Measurements from ENCODE around the gene MDP1. TPM values are rescaled to one million over a fixed set of nuclear protein-coding genes. Genes with fewer than 3 reads are reported as not detected.
A peak's percentile ranks its signal among the peaks of the same experiment; 100 is the strongest.

Gene MDP1
- polyA plus RNA-seq, 1 experiment: 19.3 TPM

DNA sequence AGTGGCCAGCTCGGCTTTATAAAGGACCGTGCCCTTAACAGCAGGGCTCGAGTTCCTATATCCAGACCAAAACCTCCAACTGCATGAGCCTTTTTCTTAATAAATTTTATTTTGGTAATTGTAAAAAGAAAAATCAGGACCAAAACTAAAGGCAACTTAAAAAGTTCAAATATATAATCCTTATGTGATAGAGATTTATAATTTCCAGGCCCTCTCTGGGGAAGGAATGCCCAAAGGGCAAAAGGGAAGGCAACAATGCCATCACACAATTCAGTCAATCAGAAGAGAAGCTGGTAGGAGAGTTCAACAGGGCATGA, 26.8 kb downstream of the MDP1 start:
- TF ChIP-seq, protein P1, sequence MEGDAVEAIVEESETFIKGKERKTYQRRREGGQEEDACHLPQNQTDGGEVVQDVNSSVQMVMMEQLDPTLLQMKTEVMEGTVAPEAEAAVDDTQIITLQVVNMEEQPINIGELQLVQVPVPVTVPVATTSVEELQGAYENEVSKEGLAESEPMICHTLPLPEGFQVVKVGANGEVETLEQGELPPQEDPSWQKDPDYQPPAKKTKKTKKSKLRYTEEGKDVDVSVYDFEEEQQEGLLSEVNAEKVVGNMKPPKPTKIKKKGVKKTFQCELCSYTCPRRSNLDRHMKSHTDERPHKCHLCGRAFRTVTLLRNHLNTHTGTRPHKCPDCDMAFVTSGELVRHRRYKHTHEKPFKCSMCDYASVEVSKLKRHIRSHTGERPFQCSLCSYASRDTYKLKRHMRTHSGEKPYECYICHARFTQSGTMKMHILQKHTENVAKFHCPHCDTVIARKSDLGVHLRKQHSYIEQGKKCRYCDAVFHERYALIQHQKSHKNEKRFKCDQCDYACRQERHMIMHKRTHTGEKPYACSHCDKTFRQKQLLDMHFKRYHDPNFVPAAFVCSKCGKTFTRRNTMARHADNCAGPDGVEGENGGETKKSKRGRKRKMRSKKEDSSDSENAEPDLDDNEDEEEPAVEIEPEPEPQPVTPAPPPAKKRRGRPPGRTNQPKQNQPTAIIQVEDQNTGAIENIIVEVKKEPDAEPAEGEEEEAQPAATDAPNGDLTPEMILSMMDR (IDR thresholded peaks at IDR 0.05; ENCODE audit: insufficient read depth, low read depth, low read length): no peak
- peaks cover 30% of the 10 kb centered on the region for H3K36me3 ChIP-seq (ENCODE audit: control insufficient read depth, insufficient read depth, low read length)
- ChIA-PET CTCF (interaction anchor here (0.7 to 2.7 kb wide), 5 partner anchors 28 to 144 kb away, joined by 3 to 18 read pairs (median 5); partner anchors contain the start of genes EMC9, IRF9 and PSME1), POLR2A (no interaction called here)
- H3K4me3 ChIP-seq (ENCODE audit: low read depth, low read length): no peak overlapping the region
- no peak for DNase-seq (ENCODE audit: low read depth)
- H3K27me3 ChIP-seq (ENCODE audit: control insufficient read depth, insufficient read depth, low read length): no peaks in the 10 kb centered on the region

DNA sequence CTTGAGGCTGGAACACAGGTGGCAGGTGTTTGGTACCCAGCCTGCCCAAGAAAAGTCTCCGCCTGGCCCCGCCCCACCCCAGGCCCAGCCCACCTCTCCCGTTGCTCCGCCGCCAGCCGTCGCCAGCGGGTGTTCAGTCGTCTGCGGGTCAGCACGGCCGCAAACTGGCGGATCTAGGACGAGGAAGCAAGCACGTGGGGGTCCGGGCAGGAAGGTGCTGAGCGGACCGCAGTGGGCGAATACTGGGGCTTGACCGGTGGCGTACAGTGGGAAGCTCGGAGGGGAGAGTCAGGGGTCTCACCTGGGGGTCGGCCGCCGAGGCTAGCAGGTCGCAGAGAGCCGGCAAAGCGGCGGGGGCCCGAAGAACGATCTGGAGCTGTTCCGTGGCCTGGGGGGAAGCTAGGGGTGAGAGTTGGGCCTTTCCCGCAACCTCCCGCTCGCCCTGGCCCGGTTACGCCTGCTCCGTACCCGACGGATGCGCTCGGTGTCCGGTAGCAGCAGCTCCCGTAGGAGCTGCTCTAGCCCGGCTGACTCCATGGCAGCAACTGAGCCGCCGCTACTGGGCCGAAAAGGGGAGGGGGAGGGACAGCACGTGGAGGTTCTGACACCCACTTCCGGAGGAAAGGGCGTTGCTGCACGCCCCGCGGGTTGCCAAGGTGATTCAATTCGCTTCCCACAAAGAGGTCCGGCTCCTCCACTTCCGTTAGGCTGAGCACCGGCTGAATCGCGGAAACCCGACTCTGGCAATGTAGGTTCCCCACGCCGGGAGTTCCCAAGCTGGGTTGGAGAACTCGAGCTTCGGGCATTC, 27.4 kb downstream of the MDP1 start, which contains the start of gene IPO4:
TSS of gene IPO4 (minus strand) at position 566 of the 808 bp plus-strand sequence. CDS start at position 537, 29 bp downstream.
- CTCF ChIA-PET: interaction anchor here (0.7 to 2.7 kb wide), 6 partner anchors 9 to 145 kb away, joined by 3 to 18 read pairs (median 4); partner anchors contain the start of genes EMC9, IRF9 and PSME1
- Histone ChIP-seq H3K36me3 (ENCODE audit: control insufficient read depth, insufficient read depth, low read length) (peaks cover 32% of the 10 kb centered on the region), H3K4me3 (ENCODE audit: low read depth, low read length) (peak within 1 kb of the TSS; percentile 70), H3K27me3 (ENCODE audit: control insufficient read depth, insufficient read depth, low read length) (no peaks in the 10 kb centered on the region)
- POLR2A ChIA-PET: no interaction called here
- peak; percentile 79 for DNase-seq (ENCODE audit: low read depth)
- TF ChIP-seq, protein P1 (IDR thresholded peaks at IDR 0.05; ENCODE audit: insufficient read depth, low read depth, low read length): no peak

DNA sequence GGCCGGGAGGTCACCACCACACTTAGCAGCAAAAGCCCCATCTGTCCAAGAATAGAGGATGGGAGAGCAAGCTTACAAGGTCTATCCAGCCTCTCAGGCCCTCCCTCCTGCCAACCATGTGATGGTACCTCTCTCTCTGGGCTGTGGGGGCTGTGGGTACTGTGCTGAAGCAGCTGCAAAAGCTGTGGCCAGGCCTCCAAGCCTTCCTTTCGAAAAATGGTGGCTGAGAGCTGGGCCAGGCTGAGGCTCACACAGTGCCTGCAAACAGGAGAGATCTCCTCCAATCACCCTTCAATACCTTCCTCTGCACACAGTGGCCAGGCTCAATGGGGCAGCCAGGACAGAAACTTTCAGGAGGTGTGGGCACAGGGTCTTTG, 28.3 kb downstream of the MDP1 start:
- TF ChIP-seq, protein P1 (IDR thresholded peaks at IDR 0.05; ENCODE audit: insufficient read depth, low read depth, low read length): no peak
- H3K27me3 ChIP-seq (ENCODE audit: control insufficient read depth, insufficient read depth, low read length): no peaks in the 10 kb centered on the region
- ChIA-PET POLR2A (no interaction called here), CTCF (interaction anchor here (1.0 to 2.7 kb wide), 3 partner anchors 26 to 129 kb away, joined by 4 to 18 read pairs (median 5); partner anchors contain the start of genes EMC9 and IRF9)
- peaks cover 34% of the 10 kb centered on the region for H3K36me3 ChIP-seq (ENCODE audit: control insufficient read depth, insufficient read depth, low read length)
- peak overlapping the region; percentile 70; the same call in 1 of the 2 replicates for H3K4me3 ChIP-seq (ENCODE audit: low read depth, low read length)
- no peak for DNase-seq (ENCODE audit: low read depth)

DNA sequence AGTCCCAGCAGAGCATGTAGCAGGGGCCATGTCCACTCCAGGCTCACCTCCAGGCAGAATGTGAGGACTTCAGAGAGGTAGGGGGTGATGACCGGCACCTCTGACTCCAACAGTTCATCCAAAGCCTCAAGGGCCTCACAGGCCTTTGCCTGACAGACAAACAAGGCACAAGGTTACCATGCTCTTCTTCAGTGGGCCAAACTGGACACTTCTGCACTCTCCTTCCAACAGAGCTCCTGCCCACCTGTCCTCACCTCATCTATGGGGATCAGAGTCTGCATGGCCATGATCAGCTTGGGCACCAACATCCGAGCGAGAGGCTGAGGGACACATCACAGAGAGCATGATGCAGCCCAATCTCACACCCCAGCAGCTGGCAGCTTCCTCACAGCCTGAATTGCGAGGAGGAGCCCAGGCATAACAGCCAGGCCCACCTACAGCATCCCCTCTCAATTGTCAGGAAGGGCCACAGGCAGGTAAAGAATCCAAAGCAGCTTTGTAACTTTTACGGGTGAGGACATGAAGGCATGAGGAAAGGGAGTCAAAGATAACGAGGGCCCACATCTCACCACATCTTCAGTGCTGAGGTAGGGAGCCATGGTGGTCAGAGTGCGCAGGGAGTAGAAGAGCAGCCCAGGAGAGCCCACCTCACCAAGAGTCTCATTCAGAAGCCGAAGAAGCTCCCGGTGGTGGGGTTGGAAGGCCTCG, 28.9 kb downstream of the MDP1 start:
- Histone ChIP-seq H3K27me3 (ENCODE audit: control insufficient read depth, insufficient read depth, low read length) (no peaks in the 10 kb centered on the region), H3K36me3 (ENCODE audit: control insufficient read depth, insufficient read depth, low read length) (peaks cover 35% of the 10 kb centered on the region), H3K4me3 (ENCODE audit: low read depth, low read length) (no peak overlapping the region)
- TF ChIP-seq, protein P1 (IDR thresholded peaks at IDR 0.05; ENCODE audit: insufficient read depth, low read depth, low read length): no peak
- ChIA-PET POLR2A (no interaction called here), CTCF (interaction anchor here (1.0 to 2.7 kb wide), 2 partner anchors 26 to 129 kb away, joined by 4 to 18 read pairs; partner anchors contain the start of gene IRF9)
- no peak for DNase-seq (ENCODE audit: low read depth)

DNA sequence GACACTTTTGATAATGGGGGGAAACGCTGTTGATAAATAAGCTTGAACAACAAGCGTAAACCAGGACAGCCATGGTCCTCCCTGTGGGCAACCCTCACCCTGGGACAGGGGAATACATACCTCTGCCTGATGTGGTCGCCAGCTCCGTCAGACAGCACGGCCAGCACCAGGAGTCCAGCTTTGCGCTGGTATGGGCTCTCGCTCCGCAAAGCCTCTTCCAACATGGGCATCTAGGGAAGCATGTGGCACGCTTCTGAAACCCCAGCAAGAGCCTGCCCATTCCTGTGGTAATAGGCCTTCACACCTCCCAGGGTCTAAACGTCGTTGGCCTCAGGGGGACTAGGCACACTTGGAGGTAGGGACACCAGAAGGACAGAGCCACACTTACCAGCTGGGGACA, 30.1 kb downstream of the MDP1 start:
- ChIA-PET POLR2A (no interaction called here), CTCF (interaction anchor here (1.2 to 1.6 kb wide), 3 partner anchors 25 to 128 kb away, joined by 3 to 4 read pairs (median 4); partner anchors contain the start of gene IRF9)
- Histone ChIP-seq H3K4me3 (ENCODE audit: low read depth, low read length) (no peak overlapping the region), H3K36me3 (ENCODE audit: control insufficient read depth, insufficient read depth, low read length) (peaks cover 42% of the 10 kb centered on the region), H3K27me3 (ENCODE audit: control insufficient read depth, insufficient read depth, low read length) (no peaks in the 10 kb centered on the region)
- TF ChIP-seq, protein P1 (IDR thresholded peaks at IDR 0.05; ENCODE audit: insufficient read depth, low read depth, low read length): no peak
- DNase-seq (ENCODE audit: low read depth): no peak
